Measurements from ENCODE around the gene RET. TPM values are rescaled to one million over a fixed set of nuclear protein-coding genes. Genes with fewer than 3 reads are reported as not detected.

RET gene
- total RNA-seq, 2 donors from 2014 or later: 0.14 TPM; not detected in 1

DNA sequence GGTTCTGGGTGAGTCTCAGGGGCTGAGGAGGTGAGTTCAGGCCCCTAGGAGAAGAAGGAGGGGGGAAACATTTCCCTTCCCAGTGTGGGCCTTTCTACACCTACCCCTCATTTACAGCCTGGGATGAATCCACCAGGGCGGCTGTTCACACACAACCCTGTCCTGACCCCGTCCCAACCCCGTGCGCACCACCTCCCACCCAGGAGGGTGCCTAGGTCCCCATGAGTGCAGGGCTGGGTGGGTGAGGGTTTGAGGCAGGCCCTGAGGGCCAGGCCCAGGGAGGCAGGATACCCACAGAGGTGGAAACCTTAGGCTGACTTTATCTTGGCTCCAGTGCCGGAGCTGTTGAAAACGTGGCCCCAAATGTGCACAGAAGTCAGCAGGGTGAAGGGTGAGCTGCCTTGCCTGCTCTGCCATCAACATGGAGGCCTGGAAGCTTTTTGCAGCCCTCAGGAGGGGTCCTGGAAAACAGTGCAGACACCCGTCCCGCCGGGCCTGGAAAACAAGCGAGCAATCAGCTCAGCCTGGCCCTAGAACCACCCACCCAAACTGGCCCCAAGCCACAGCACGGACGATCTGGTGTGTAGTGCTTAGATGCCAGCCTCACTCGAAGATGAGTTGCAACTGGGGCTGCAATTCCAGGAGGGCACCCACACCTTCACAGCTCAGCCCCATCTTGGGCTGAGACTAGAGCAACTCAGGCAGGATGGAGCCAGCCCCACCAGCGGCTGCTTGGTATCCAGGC, 9.3 kb upstream of the RET start:
- no peak overlapping the region for H3K4me3 ChIP-seq
- no peak overlapping the region for H3K27ac ChIP-seq
- TF ChIP-seq, protein P1, sequence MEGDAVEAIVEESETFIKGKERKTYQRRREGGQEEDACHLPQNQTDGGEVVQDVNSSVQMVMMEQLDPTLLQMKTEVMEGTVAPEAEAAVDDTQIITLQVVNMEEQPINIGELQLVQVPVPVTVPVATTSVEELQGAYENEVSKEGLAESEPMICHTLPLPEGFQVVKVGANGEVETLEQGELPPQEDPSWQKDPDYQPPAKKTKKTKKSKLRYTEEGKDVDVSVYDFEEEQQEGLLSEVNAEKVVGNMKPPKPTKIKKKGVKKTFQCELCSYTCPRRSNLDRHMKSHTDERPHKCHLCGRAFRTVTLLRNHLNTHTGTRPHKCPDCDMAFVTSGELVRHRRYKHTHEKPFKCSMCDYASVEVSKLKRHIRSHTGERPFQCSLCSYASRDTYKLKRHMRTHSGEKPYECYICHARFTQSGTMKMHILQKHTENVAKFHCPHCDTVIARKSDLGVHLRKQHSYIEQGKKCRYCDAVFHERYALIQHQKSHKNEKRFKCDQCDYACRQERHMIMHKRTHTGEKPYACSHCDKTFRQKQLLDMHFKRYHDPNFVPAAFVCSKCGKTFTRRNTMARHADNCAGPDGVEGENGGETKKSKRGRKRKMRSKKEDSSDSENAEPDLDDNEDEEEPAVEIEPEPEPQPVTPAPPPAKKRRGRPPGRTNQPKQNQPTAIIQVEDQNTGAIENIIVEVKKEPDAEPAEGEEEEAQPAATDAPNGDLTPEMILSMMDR (IDR thresholded peaks at IDR 0.05): no peak
- H3K27me3 ChIP-seq (replicated peaks; ENCODE audit: insufficient read depth): no peaks in the 10 kb centered on the region
- ATAC-seq (ENCODE audit: insufficient number of reproducible peaks, low FRiP score, low read depth): no peak
- H3K36me3 ChIP-seq: no peaks in the 10 kb centered on the region
- no peaks in the 10 kb centered on the region for H3K9me3 ChIP-seq
- no peak for DNase-seq (ENCODE audit: low spot score)
- H3K4me1 ChIP-seq (ENCODE audit: control insufficient read depth in 1 of 2, low read depth in 2 of 2): no peaks in the 10 kb centered on the region

DNA sequence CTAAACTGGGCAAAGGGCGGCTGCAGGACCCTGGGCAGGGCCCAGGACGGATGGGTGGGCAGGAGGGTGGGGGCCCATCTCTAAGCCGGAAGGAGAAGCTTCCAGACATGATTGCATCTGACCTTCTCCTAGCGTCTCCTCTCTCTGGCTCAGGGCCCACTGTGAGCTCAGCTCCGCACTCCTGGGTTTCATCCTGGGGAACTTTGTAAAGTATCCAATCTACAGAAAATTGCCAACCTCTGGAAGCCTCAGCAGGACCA, 8.8 kb upstream of the RET start:
- Histone ChIP-seq H3K9me3 (no peaks in the 10 kb centered on the region), H3K27ac (no peak overlapping the region), H3K4me1 (ENCODE audit: control insufficient read depth in 1 of 2, low read depth in 2 of 2) (no peaks in the 10 kb centered on the region), H3K36me3 (no peaks in the 10 kb centered on the region), H3K4me3 (no peak overlapping the region), H3K27me3 (replicated peaks; ENCODE audit: insufficient read depth) (no peaks in the 10 kb centered on the region)
- no peak for DNase-seq (ENCODE audit: low spot score)
- no peak for ATAC-seq (ENCODE audit: insufficient number of reproducible peaks, low FRiP score, low read depth)
- TF ChIP-seq, protein P1 (IDR thresholded peaks at IDR 0.05): no peak

DNA sequence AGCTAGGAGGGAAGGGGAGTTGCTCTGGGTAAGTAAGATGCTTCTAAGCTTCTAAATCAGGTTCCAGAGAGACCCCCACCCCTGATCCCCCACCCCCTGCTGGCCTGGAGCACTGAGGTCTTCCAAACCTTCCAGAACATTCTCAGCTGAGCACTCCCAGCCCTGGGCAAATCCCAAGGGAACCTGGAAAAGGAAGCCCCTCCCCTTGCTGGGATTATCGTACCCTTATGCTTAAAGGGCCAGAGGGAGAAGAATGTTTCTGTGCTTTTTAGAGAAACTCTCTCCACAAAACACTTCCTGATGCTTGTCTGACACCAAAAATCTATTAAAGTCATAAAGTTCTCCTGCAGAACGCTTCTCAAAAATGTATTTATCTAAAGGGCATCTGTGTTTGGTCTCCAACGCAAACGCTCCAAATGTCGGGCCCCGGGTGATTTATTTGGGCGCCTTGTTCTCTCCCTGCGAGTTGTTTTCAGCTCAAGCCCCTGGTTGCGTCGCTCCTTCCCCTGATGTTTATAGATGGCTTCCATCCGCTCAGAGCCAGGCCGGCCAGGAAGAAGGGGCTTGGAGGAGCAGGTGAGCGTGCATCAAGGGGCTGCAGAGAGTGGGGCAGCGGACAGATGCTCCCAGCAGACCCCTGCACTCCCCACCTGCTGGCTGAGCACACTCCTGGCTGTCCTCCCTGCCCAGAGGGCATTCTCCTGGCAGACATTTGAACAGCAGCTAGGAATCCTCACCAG, 8.2 kb upstream of the RET start:
- TF ChIP-seq, protein P1 (IDR thresholded peaks at IDR 0.05): no peak
- DNase-seq (ENCODE audit: low spot score) (no peak), ATAC-seq (ENCODE audit: insufficient number of reproducible peaks, low FRiP score, low read depth) (no peak)
- H3K36me3 ChIP-seq: no peaks in the 10 kb centered on the region
- no peaks in the 10 kb centered on the region for H3K27me3 ChIP-seq (replicated peaks; ENCODE audit: insufficient read depth)
- no peaks in the 10 kb centered on the region for H3K9me3 ChIP-seq
- H3K27ac ChIP-seq: no peak overlapping the region
- no peaks in the 10 kb centered on the region for H3K4me1 ChIP-seq (ENCODE audit: control insufficient read depth in 1 of 2, low read depth in 2 of 2)
- H3K4me3 ChIP-seq: no peak overlapping the region

DNA sequence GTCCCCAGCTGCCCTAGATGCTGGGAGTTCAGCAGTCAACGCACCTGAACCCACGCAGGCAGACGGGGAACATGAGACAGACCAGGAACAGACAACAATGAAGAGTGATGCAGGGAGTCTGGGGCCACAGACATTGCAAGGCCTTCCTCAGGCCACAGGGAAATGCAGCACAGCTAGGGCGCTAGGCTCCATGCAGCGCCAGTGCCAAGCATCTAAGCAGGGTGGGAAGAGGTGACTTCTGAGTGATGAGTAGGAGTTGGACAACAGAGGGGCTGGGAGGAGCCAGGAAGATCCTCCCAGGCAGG, 7.7 kb upstream of the RET start:
- Histone ChIP-seq H3K27ac (no peak overlapping the region), H3K36me3 (no peaks in the 10 kb centered on the region), H3K9me3 (no peaks in the 10 kb centered on the region), H3K4me1 (ENCODE audit: control insufficient read depth in 1 of 2, low read depth in 2 of 2) (no peaks in the 10 kb centered on the region), H3K4me3 (no peak overlapping the region), H3K27me3 (replicated peaks; ENCODE audit: insufficient read depth) (no peaks in the 10 kb centered on the region)
- ATAC-seq (ENCODE audit: insufficient number of reproducible peaks, low FRiP score, low read depth): no peak
- TF ChIP-seq, protein P1 (IDR thresholded peaks at IDR 0.05): no peak
- DNase-seq (ENCODE audit: low spot score): no peak

DNA sequence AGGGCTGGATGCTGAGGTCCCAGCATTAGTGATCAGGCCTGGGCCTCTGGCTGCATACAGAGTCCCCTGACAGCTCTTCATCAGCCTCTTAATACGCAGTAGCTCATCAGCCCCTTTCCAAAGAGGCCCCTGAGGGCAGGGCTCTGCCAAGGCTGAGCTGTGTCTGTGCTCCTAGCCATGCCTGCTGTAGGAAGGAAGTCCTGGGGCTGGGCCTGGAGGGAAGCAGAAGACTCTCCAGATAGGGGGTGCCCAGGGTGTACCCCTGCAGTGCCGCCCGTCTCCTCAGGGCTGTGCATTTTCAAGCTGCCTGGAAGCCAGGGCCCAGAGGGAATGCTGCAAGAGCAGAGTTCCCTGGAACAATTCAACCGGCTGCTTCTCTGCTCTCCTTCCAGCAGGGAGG, 7.3 kb upstream of the RET start:
- H3K36me3 ChIP-seq: no peaks in the 10 kb centered on the region
- TF ChIP-seq, protein P1 (IDR thresholded peaks at IDR 0.05): no peak
- no peak for ATAC-seq (ENCODE audit: insufficient number of reproducible peaks, low FRiP score, low read depth)

More for the DNA sequence above, 7.3 kb upstream of the RET start:
- DNase-seq (ENCODE audit: low spot score): no peak
- H3K9me3 ChIP-seq: no peaks in the 10 kb centered on the region
- no peaks in the 10 kb centered on the region for H3K27me3 ChIP-seq (replicated peaks; ENCODE audit: insufficient read depth)
- no peaks in the 10 kb centered on the region for H3K4me1 ChIP-seq (ENCODE audit: control insufficient read depth in 1 of 2, low read depth in 2 of 2)
- H3K27ac ChIP-seq: no peak overlapping the region
- no peak overlapping the region for H3K4me3 ChIP-seq

Measured in thoracic aorta (tissue), 2 donors.